GM12874 (cell line): ENCODE data around the gene LRRC49.

Source experiments
- TF ChIP-seq, protein P1 (sequence below): IDR thresholded peaks from 2 replicates; pipeline ENCODE4 v1.5.1; 2011; ENCODE audit warnings: low read depth, mild to moderate bottlenecking, control low read depth, low read length, moderate library complexity; ENCODE audit not compliant: insufficient read depth

Gene LRRC49

DNA sequence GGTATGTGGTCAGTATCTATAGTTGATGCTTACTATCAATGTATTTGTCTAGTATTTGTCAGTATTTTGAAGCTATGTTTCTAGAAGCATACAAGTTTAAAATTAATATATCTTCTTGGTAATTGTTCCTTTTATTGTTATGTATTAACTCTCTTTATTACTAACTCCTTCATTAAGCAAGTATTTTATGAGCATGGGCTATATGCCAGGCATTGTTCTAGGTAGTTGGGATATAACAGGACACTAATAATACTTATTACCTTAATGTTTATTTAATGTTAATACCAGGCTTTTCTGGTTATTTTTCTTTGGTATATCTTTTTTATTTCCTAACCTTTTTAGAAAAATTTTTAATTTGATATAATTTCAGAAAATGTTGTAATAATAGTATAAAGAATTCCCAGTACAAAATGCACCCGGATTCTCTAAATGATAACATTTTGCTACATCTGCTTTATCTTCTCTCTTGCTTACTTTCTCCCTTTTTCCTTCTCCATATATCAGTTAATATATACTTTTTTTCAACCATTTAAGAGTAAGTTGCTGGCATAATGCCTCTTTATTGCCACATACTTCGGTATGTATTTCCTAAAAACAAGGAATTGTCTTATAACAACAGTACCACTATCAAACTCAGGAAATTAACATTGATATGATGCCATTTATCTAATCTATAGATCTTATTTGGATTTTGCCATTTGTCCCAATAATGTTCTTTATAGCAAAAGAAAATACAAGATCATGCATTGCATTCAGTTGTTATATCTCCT, 30.9 kb downstream of the LRRC49 start:
- TF ChIP-seq, protein P1, sequence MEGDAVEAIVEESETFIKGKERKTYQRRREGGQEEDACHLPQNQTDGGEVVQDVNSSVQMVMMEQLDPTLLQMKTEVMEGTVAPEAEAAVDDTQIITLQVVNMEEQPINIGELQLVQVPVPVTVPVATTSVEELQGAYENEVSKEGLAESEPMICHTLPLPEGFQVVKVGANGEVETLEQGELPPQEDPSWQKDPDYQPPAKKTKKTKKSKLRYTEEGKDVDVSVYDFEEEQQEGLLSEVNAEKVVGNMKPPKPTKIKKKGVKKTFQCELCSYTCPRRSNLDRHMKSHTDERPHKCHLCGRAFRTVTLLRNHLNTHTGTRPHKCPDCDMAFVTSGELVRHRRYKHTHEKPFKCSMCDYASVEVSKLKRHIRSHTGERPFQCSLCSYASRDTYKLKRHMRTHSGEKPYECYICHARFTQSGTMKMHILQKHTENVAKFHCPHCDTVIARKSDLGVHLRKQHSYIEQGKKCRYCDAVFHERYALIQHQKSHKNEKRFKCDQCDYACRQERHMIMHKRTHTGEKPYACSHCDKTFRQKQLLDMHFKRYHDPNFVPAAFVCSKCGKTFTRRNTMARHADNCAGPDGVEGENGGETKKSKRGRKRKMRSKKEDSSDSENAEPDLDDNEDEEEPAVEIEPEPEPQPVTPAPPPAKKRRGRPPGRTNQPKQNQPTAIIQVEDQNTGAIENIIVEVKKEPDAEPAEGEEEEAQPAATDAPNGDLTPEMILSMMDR: no peak

DNA sequence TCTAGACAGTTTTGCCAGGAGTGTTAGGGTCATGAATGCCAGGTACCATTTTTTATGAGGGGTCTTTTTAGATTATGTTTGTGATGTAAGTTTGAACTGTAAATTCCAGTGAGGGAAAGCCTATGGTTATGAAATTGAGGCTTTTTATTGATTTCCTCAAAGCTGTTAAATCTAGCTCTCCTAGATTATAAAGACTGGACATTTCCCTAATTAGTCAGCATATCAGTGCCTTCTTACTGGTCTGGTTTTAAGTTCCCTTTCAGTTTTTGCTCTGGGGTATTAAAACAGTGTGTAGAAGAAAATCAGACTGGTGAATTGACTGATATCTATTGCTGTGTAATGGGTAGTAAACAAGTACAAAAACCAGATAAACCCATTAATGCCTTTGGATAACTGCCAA, 39.2 kb downstream of the LRRC49 start:
- TF ChIP-seq, protein P1: no peak

DNA sequence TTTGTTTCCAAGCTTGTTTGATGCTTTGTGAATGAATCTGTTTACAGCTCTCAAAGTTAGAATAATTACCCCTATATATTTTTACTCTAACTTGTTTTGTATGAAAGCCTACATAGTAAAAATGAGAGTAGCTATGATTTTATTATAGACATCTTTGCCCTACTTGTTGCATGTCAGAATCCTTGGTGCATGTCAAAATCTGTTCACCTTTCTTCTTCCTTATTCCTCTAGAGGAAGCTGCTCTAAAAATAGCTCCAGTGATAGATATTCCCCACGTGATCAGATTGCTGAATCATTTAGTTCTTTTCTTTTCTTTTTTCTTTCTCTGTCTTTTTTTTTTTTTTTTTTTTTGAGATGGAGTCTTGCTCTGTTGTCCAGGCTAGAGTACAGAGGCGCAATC, 39.8 kb downstream of the LRRC49 start:
- TF ChIP-seq, protein P1: no peak

DNA sequence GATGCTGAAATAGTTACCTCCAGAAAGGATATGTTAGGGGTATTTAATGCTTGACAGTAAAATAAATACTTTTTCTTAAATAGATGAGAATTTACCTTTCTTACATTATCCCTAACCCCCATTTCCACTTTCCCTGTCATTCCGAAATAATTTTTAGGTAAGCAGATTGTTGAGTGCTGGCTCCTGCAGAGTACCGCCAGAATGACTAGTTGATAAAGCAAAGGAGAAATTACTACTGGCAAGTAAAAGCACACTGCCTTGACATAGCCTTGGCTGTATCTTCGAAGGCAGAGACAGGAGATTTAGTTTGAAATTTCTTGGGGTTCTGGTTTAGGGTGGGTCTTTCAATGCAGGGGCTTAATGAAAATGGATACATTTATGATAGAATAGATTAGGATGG, 40.8 kb downstream of the LRRC49 start:
- TF ChIP-seq, protein P1: no peak

DNA sequence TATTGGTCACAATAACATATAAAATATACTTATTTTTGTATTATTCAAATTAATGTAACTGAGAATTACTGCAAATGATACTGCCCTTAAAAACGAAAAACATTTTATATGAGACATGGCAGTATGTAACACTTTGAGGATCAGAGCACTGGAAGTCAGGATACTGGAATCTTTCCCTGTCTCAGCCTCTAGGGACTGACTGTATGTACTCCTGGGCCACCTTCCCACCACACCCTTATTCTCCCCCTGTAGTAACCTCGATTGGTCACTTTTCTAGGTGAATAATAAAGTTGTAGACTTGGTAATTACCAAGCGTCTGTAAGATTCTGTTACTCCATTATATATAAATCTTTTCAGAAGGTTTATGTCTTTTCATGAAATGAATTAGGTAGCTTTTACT, 43.0 kb downstream of the LRRC49 start:
- TF ChIP-seq, protein P1: no peak

DNA sequence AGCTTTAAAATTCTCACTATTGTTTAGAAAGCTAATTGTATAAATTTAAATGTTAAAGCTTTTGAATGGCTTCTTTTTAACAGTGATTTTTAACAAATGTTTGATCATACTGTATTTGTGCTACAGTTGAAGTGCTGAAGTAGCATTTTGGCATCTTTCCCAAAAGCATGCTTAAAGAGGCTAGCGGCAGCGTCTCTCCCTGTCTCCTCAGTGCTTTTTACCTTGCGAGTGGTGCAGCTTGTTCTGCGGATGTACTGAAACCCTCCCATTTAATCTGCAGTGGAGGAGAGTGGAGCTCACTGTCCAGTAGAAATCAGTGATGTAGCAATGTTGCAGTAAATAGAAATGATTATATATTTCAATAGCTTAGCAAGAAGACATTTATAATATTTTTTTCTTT, 43.7 kb downstream of the LRRC49 start:
- TF ChIP-seq, protein P1: no peak

DNA sequence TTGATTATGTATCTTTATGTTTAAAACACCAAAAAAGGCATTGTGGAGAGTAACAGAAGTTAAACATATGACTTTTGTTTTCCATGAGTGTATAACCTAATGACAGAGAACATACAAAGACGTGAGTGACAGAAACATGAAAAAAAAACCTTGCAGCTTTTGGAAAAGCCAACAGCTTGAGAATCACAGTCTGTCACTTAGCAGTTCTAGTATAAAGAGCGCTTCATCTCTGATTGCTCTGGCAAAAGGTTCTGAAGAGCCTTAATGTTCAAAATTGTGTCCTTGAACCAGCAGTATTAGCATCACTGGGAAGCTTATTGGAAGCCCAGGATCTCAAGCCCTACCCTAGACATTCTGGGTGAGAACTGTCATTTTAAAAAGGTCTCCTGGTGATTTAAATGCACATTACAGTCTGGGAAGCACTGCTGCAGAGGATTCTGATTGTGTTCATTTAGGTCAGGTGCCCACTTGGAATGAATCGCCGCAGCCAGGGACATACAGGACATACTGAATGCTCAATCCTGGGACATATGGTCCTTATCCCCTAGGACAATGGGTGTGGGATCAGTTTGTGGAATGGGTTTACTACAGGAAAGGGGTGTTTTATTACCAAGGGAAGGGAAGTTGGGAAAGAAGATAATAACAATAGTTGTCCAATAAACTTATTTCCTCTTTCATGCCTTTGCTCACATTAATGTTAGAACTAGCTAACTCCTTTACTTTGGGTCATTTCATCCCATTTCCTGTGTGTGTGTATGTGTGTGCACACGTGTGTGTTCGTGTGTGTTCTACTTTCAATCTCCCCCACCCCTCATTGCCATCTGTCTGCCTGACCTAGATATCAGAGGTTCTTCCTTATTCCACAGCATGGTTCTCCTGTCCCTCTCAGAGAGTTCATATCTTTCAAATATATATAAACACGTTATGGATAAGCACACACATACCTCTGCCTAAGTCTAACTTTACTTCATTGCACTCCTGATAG, 55.0 kb downstream of the LRRC49 start:
- TF ChIP-seq, protein P1: no peak
